Lung (tissue), 12 donors: ENCODE results near the gene KCND3. TPM values are rescaled to one million over a fixed set of nuclear protein-coding genes. Genes with fewer than 3 reads are reported as not detected.

Experiments used
- ATAC-seq: fragments of 200-7000 bp; cut with Tn5 transposase; one replicate; pipeline ENCODE4 v1.9.1; 2020; ENCODE audit warnings: moderate number of reproducible peaks; ENCODE audit not compliant: insufficient read depth, low FRiP score
- DNase-seq, 3 donors: peaks; one replicate each; pipeline ENCODE4 v3.0.0-alpha.2; 2013 to 2017
- H3K27ac ChIP-seq, 2 donors: one replicate each; pipeline ENCODE4 v1.5.1; 2013; ENCODE audit warnings: mild to moderate bottlenecking in 2 of 2, moderate library complexity in 2 of 2, control low read depth in 1 of 2, inconsistent platforms in 1 of 2, low read depth in 1 of 2, low read length in 1 of 2
- H3K27me3 ChIP-seq, 3 donors: one replicate each; pipeline ENCODE4 v1.5.1; 2013; ENCODE audit warnings: low read length in 2 of 3; ENCODE audit not compliant: control insufficient read depth in 3 of 3, insufficient read depth in 3 of 3
- H3K36me3 ChIP-seq, 4 donors: one replicate each; pipeline ENCODE4 v1.5.1; 2013; ENCODE audit warnings: low read length in 4 of 4, mild to moderate bottlenecking in 1 of 4, moderate library complexity in 1 of 4; ENCODE audit not compliant: control insufficient read depth in 4 of 4, insufficient read depth in 4 of 4
- H3K4me1 ChIP-seq, 5 donors: one replicate each; pipeline ENCODE4 v1.5.1; 2013; ENCODE audit warnings: low read length in 5 of 5, mild to moderate bottlenecking in 2 of 5, moderate library complexity in 1 of 5; ENCODE audit not compliant: control insufficient read depth in 5 of 5, insufficient read depth in 5 of 5
- H3K4me3 ChIP-seq: one replicate; pipeline ENCODE4 v1.5.1; 2013; ENCODE audit warnings: mild to moderate bottlenecking, control low read depth, moderate library complexity
- H3K9ac ChIP-seq, 2 donors: one replicate each; pipeline ENCODE4 v1.5.1; 2013; ENCODE audit warnings: low read length in 2 of 2, control low read depth in 1 of 2; ENCODE audit not compliant: insufficient read depth in 1 of 2
- H3K9me3 ChIP-seq, 4 donors: one replicate each; pipeline ENCODE4 v1.5.1; 2013; ENCODE audit warnings: low read length in 3 of 4, mild to moderate bottlenecking in 1 of 4, moderate library complexity in 1 of 4; ENCODE audit not compliant: control insufficient read depth in 4 of 4, insufficient read depth in 3 of 4
- CTCF ChIP-seq: IDR thresholded peaks from 2 replicates; pipeline ENCODE4 v1.5.1; 2012; ENCODE audit warnings: mild to moderate bottlenecking; ENCODE audit errors: control extremely low read depth, extremely low read depth
- WGBS, 2 donors: extraction: QIAGEN DNeasy Blood & Tissue Kit; methylation state at CpG; one replicate each; pipeline ENCODE4 v1.1.7; 2013; 5-methylcytosine and 5-hydroxymethylcytosine counted together
- polyA plus RNA-seq, 2 donors: library from polyadenylated mRNA; stranded (reverse); fragments of 200-250 nt; gene quantifications; one replicate each; pipeline ENCODE4 v1.2.1, GENCODE V29; 2013
- total RNA-seq, 2 donors: library from RNA; depleted of rRNA in 1 of 2; stranded (reverse); fragments of >200 nt in 1 of 2; gene quantifications; one replicate each; pipeline ENCODE4 v1.2.1, GENCODE V29; 2014 to 2021
- donor health status: control.
- donor health status: control.
- donor health status: Bipolar disorder and iron deficiency.
- donor health status: healthy.
- donor health status: DM: yes; HTN: yes; CAD: no.

The KCND3 gene
- total and polyA plus RNA-seq, 4 donors: 1.3 to 12.1 (median 4.9) TPM

GRCh38 chr1:111955755-111956154 is 33.7 kb downstream of the KCND3 start:
- Histone ChIP-seq H3K9ac (no peak overlapping the region), H3K27ac (no peak overlapping the region), H3K9me3 (no peaks in the 10 kb centered on the region), H3K4me1 (peaks cover 0 to 1% (median 0%) of the 10 kb centered on the region in 5 donors), H3K4me3 (no peak overlapping the region), H3K36me3 (no peaks in the 10 kb centered on the region), H3K27me3 (no peaks in the 10 kb centered on the region)
- peak in 1 of 3 donors; percentile 24 for DNase-seq
- TF ChIP-seq CTCF: no peak
- 67 to 73% methylated on average over 6 of the region's 6 CpGs for WGBS, 2 donors
- no peak for ATAC-seq

GRCh38 chr1:111953797-111954196 is 35.7 kb downstream of the KCND3 start:
- no peak overlapping the region for H3K9ac ChIP-seq
- no peak overlapping the region for H3K27ac ChIP-seq
- ATAC-seq (no peak), DNase-seq (no peak)
- H3K4me3 ChIP-seq: no peak overlapping the region
- no peaks in the 10 kb centered on the region for H3K27me3 ChIP-seq
- WGBS, 2 donors: 56 to 92% methylated on average over 5 of the region's 5 CpGs
- H3K9me3 ChIP-seq: no peaks in the 10 kb centered on the region
- no peaks in the 10 kb centered on the region for H3K4me1 ChIP-seq
- no peaks in the 10 kb centered on the region for H3K36me3 ChIP-seq
- TF ChIP-seq CTCF: no peak

DNA sequence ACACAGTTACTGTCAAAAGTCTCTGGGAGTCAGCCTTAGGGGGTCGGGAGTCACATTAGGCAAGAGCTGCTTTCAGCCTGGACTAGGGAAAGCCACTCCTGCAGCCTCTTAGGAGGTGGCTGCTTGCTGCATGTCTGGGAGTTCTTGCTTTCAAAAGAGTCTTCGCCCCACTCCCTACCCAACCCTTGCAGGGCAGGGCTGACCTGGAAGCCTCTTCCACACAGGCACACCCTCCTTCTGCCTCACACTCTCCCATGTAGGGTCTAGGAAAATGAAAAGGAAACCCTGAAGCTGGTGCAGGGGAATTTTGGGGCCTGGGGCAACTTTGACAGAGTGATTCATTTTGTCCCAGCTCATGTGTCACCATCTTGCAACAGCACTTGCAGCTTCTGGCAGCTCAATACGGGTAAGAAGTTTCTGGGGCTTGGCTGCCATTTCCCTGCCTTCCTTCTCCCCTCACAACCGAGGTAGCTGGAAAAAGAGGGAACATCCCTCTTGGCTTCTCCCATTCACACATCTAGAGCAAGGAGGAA is 37.3 kb downstream of the KCND3 start:
- DNase-seq: no peak
- no peak overlapping the region for H3K4me3 ChIP-seq
- no peak for ATAC-seq
- no peaks in the 10 kb centered on the region for H3K4me1 ChIP-seq
- TF ChIP-seq CTCF: no peak
- WGBS, 2 donors: 63 to 78% methylated on average over 4 of the region's 4 CpGs
- H3K27ac ChIP-seq: no peak overlapping the region
- no peaks in the 10 kb centered on the region for H3K27me3 ChIP-seq
- no peaks in the 10 kb centered on the region for H3K9me3 ChIP-seq
- no peaks in the 10 kb centered on the region for H3K36me3 ChIP-seq
- H3K9ac ChIP-seq: no peak overlapping the region
